Lower leg skin (tissue), 4 donors: ENCODE measurements around the gene CDH13. TPM values are rescaled to one million over a fixed set of nuclear protein-coding genes. Genes with fewer than 3 reads are reported as not detected.

Experiments
- DNase-seq, 2 donors: peaks; one replicate each; pipeline ENCODE4 v3.0.0-alpha.2; 2019; ENCODE audit warnings: low spot score in 2 of 2
- H3K4me3 ChIP-seq: fragments of 200-600 bp; sonication (generic); 2 replicates; pipeline ENCODE4 v1.5.1; 2017; ENCODE audit warnings: mild to moderate bottlenecking, low read depth; ENCODE audit not compliant: poor library complexity, severe bottlenecking
- POLR2A ChIP-seq, 2 donors: fragments of 450-650 bp; IDR thresholded peaks; one replicate each; pipeline ENCODE4 v1.6.1; 2016 to 2017; ENCODE audit warnings: antibody characterized with exemption in 2 of 2, mild to moderate bottlenecking in 1 of 2, moderate library complexity in 1 of 2
- WGBS, 2 donors: methylation state at CpG; one replicate each; pipeline ENCODE4 v1.1.5; 2018; 5-methylcytosine and 5-hydroxymethylcytosine counted together
- intact Hi-C: fragments of 100-400 bp; cut with DNase I; formaldehyde crosslinking; loops from one replicate; pipeline ENCODE4 v1.15.0; 2023; ENCODE audit warnings: low total_unique reads
- total RNA-seq, 4 donors: library from RNA; depleted of rRNA; stranded (reverse); fragments of >200 nt; gene quantifications; one replicate each; pipeline ENCODE4 v1.1.0, GENCODE V29; 2016
- TF ChIP-seq, protein P1 (sequence below), 3 donors: fragments of 450-650 bp; IDR thresholded peaks; one replicate each; pipeline ENCODE4 v1.5.1; 2016; ENCODE audit warnings: antibody characterized with exemption in 3 of 3, mild to moderate bottlenecking in 3 of 3, moderate library complexity in 2 of 3

The CDH13 gene
- total RNA-seq, 4 donors from 2014 or later, result 102 to 246 (median 155) TPM

DNA sequence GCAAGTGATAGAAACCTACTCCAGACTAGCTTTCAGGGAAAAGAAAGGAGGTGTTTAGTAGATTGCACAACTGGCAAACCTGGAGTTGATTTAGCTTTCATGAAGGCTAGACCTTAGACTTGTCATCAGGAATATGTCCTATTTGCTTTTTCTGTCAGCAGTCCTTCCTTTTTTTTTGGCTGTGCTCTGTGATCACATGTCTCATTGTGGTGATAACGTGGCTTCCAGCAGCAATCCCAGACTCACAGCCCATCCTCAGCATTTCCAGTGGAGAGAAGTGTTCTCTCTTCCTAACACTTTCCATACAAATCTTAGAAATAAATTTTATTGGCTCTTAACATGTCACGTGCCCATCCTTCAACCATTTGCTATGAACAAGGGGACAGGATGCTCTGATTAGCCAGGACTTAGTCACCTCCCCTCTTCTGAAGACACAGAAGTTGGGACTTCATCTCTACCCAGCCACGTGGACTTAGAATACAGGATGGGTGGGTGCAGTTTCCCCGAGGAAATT is 74.7 kb downstream of the CDH13 start:
- WGBS, 2 donors, result 68 to 73% methylated on average over 4 of the region's 4 CpGs
- no peak overlapping the region for H3K4me3 ChIP-seq
- intact Hi-C loops, result no loop called here
- TF ChIP-seq POLR2A (IDR thresholded peaks at IDR 0.05), result no peak
- TF ChIP-seq, protein P1, sequence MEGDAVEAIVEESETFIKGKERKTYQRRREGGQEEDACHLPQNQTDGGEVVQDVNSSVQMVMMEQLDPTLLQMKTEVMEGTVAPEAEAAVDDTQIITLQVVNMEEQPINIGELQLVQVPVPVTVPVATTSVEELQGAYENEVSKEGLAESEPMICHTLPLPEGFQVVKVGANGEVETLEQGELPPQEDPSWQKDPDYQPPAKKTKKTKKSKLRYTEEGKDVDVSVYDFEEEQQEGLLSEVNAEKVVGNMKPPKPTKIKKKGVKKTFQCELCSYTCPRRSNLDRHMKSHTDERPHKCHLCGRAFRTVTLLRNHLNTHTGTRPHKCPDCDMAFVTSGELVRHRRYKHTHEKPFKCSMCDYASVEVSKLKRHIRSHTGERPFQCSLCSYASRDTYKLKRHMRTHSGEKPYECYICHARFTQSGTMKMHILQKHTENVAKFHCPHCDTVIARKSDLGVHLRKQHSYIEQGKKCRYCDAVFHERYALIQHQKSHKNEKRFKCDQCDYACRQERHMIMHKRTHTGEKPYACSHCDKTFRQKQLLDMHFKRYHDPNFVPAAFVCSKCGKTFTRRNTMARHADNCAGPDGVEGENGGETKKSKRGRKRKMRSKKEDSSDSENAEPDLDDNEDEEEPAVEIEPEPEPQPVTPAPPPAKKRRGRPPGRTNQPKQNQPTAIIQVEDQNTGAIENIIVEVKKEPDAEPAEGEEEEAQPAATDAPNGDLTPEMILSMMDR (IDR thresholded peaks at IDR 0.05), result no peak
- DNase-seq, result no peak

GRCh38 chr16:82703161-82703560 is 76.4 kb downstream of the CDH13 start:
- TF ChIP-seq, protein P1 (IDR thresholded peaks at IDR 0.05), result no peak
- TF ChIP-seq POLR2A (IDR thresholded peaks at IDR 0.05), result no peak
- WGBS, 2 donors, result 69 to 88% methylated on average over 2 of the region's 2 CpGs
- H3K4me3 ChIP-seq, result no peak overlapping the region
- DNase-seq, result no peak
- intact Hi-C loops, result no loop called here

- WGBS, 2 donors, result 74 to 79% methylated on average over 7 of the region's 7 CpGs
- intact Hi-C loops, result no loop called here
- no peak overlapping the region for H3K4me3 ChIP-seq
- no peak for DNase-seq
- TF ChIP-seq POLR2A (IDR thresholded peaks at IDR 0.05), result no peak
- TF ChIP-seq, protein P1 (IDR thresholded peaks at IDR 0.05), result no peak
Observed at GRCh38 chr16:82703871-82704768, 77.4 kb downstream of the CDH13 start.

DNA sequence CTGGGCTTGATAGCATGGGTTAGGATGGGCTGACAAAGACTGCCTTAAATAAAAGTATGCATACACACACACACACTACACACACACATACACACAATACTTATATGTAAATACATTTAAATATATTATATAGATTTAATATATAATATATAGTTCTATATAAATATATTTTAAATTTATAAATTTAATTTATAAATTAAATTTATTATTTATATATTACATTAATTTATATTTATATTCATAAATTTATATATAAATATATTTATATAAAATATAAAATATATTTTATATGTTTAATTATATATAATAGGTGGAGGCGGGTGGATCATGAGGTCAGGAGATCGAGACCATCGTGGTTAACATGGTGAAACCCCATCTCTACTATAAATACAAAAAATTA is 83.2 kb downstream of the CDH13 start:
- WGBS, 2 donors, result 67 to 79% methylated on average over 3 of the region's 3 CpGs
- DNase-seq, result no peak
- intact Hi-C loops, result no loop called here
- TF ChIP-seq POLR2A (IDR thresholded peaks at IDR 0.05), result no peak
- TF ChIP-seq, protein P1 (IDR thresholded peaks at IDR 0.05), result no peak
- H3K4me3 ChIP-seq, result no peak overlapping the region

DNA sequence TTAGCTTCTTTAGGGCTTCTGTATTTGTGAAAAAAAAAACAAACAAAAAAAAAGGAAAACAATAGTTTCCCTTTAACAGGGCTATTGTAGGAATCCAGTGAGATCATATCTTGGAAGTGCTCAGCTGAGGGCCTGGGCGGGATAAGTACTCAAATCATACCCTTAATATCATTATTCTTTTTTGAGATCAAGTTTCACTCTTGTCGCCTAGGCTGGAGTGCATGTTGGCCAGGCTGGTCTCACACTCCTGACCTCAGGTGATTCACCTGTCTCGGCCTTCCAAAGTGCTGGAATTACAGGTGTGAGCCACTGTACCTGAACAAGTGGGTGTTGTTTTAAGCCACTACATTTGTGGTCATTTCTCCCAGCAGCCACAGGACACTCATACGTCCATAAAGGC is 87.0 kb downstream of the CDH13 start:
- no peak overlapping the region for H3K4me3 ChIP-seq
- no peak for TF ChIP-seq POLR2A (IDR thresholded peaks at IDR 0.05)
- TF ChIP-seq, protein P1 (IDR thresholded peaks at IDR 0.05), result no peak
- 84 to 86% methylated on average over 4 of the region's 4 CpGs for WGBS, 2 donors
- intact Hi-C loops, result no loop called here
- no peak for DNase-seq
